ENCODE results near the gene MGA.

MGA gene

GRCh38 chr15:41789236-41789635 is 129.0 kb downstream of the MGA start:
- peak; percentile 76 for DNase-seq

- DNase-seq = peak; percentile 54
Measured at GRCh38 chr15:41789662-41790061, 129.5 kb downstream of the MGA start.

DNA sequence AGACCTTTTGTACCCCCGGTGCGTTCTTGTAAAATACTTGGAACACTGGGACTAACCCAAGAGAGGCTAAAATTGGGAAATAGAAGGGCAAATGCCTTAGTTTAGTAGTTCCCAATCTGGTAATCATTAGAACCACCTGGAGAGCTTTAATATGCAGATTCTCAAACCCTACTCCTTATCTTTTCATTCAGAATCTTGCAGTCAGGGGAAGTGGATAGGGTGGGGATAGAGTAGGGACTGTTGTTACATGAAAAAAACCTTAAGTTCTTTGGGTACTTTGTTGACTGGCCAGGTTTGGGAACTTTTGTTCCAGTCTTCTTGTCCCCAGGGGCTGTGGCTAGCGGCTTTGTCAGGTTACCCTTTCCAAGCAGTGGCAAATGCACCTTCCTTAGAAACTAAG is 130.0 kb downstream of the MGA start:
- peak; percentile 73 for DNase-seq

- peak; percentile 87 for DNase-seq
Measured at GRCh38 chr15:41790756-41791546, 130.7 kb downstream of the MGA start.

DNA sequence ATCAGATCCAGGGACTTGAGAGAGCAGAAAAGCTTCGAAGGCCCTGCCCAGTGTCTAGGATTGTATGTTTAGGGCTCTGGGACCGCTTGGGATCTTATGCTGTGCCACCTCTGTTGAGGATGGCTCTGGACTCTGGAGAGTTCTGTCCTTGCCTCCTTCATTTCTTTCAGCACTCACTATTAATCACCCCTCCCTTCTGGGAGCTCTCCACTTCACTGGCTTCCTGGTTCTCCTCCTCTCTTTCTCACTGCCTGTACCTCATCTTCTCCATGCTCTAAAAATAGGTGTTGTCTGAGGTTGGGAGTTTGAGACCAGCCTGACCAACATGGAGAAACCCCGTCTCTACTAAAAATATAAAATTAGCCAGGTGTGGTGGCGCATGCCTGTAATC is 131.3 kb downstream of the MGA start:
- DNase-seq = no peak

DNA sequence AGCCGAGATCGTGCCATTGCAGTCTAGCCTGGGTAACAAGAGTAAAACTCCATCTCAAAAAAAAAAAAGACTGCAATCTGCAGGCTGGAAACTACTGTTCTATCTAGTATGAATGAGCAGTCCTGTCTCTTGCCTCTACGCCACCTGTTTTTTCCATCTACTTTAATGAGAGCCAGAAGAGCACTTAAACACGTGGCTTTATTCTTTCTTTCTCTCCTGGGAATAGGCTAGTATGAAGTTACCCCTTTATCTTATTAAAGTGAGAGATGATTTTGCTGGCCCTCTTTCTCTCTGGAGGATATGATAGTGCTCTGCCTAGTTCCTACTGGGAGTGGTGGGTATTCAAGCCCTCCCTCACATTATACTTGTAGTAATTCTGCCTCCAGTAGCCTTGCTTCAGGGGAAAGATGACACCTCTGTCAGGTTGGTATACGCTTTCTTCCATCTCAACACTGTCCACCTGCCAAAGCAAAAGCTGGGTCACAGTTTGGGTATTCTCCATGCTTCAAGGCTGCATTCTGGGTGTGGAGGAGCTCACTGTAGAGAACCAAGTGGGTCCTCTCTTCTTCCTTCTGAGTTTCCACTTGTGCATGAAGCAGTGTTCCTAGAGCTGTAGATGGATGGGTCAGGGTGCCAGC is 131.9 kb downstream of the MGA start:
- no peak for DNase-seq

- DNase-seq = no peak
Measured at GRCh38 chr15:41794081-41794480, 133.9 kb downstream of the MGA start.

DNA sequence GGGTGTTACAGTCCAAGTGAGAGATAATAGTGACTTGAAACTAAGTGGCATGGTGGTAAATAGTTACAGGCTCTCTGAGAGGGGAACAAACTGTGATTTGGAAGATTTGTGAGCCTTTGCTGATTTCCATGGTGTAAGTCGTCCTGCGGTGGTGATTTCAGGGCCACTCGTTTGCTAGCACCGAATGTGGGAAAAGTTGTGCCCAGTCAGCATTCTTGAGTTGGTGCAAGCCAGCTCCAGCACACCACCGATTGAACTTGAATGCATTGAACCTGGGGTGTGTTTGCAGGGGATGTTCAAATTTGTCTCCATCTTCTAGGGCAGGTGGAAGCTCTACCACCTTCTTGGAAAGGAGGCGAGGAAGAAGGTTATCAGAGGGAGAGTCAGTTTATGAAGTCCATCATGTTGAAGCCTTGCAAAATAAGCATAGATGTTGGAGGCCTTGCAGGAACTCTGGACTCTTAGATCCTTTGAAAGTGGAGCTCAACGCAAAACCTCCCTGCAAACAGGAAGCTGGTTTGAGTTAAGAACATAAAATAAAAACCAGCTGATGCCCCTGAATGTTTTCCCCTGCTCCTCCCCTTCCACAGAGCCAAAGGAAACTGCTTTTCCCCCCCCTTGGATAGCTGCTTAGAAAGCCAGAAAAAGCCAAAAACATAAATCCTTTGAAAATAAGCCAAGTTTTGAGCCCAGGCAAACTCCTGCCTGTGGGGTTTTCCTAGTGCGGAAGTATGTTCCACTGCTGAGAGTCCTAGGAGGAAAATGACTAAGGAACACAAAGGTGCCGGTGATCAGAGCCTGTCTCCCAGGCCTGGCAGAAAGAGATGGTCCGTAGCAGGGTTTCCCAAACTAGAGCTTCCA is 136.0 kb downstream of the MGA start:
- no peak for DNase-seq

- DNase-seq = no peak
Measured at GRCh38 chr15:41797201-41797944, 137.2 kb downstream of the MGA start.

DNA sequence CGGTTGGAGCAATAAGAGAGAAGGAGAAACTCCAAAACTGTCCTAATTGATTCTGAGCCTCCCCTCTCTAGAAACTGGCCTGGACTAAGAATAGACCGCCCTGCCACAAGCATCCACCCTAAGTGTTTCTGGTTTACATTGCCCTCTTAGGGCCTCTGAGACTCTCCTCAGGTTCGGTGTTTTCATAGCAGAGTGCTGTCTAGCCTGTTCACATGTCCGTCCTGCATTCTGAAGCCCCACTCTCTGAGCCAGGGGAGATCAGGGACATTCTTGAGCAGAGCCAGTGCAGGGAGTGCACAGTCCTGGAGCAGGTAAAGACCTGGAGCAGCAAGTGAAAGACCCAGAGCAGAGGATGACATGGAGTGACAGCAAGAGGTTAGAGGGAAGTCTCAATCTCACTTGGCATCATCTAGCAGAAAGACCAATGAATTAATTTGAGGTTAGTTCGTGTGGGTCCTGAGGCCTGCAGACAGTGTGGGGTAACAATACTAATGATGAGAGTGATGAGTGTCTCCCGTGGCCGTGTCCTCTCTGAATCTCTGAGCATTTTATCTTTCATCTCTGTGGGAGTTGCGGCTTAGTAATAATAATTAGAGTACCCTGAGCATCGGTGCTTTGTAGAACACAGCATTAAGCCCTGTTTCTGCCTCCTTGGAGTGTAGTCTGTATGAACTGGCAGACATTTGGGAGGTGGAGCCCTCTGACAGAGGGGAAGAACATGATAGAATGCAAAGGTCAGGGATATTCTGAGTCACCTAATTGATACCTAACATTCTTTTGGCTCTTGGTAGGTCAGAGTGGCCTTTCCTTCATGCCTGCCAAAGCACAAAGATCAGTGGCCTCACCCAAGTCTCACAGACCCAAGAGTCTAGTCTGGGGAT is 138.6 kb downstream of the MGA start:
- DNase-seq = no peak

- DNase-seq = no peak
Measured at GRCh38 chr15:41799488-41799805, 139.2 kb downstream of the MGA start.

DNA sequence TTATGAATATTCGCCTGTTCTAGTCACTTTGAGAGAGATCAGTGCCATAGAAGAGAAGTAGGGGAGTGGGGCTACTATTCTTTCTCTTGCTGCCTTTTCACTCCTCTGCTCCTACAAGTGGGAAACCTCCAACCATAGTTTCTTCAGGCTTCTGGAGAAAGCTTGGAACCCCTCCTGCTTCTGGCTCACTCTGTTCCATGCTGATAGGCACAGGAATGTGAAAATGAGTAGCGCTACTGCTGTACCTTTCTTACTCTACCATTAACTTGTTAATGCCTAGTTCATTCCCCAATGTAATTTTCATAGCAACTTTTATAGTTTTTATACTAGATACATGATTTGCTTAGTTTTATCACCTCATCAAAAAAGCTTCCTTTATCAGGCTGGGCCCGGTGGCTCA is 141.0 kb downstream of the MGA start:
- DNase-seq = no peak

DNA sequence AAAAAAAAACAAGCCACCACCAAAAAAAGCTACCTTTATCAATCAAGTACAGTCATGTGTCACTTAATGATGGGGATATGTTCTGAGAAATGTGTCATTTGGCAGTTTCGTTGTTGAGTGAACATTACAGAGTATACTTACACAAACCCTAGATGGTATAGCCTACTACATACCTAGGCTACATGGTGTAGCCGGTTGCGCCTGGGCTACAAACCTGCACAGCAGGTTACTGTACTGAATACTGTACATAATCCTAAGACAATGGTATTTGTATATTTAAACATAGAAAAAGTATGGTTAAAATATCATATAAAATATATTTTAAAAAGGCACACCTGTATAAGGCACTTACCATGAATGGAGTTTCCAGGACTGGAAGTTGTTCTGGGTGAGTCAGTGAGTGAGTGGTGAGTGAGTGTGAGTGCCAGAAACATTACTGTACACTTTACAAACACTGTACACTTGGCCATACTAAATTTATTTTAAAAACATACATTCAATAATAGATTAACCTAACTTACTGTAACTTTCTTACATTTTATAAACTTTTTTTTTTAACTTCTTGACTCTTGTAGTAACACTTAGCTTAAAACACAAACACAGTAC is 141.7 kb downstream of the MGA start:
- DNase-seq = no peak

DNA sequence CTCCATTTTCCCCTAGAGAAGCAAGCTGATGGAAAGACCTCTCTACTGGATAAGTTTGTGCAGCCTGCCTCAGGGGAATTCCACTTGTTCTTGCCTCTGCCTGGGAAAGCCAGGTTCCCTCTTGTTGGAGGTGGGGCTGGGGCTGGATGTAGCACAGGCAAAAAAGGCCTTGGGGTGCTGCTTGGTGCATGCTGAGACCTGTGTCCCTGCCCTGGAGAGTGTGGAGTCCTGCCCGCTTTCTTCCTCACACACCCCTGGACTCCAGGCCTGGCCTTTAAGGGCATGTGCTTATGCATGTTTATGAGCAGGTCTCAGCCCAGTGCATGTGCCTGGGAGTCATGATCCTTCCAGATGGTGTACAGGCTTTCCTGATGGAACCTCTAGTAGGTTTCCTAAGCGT is 144.2 kb downstream of the MGA start:
- DNase-seq = no peak

DNA sequence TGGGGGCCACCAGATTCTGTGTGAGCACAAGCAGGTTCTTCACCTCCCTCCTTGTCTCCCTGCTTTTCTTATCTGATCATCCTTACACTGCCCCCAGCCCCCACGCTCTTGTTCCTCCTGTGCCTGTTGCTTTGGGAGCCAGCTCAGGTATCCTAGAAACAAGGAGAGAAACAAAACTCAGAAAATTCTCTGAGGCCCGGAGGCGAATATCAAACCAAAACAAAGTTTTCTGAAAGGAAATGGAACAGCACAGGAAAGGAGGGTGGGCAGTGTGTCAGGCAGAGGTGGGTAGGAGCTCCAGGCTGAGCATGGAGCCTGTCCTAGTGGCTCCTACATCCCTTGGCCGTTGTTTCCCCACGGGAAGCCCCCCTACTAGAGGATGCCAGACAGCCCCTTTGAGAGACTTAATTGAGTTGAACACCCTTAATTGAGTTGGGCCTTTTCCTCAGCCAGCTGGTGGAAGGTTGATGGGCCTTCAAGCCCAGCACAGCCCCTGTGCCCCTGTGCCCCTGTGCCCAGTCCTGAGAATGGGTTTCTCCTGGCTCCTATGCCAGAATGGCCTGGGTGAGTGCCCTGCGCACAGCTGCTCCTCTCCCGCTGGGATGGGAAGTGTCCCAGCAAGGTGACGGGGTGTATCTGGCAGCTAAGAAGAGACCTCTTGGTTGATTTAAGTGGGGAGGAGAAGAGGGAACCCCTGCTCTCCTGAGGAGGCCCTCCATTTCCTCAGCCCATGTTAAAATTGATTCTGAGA is 144.9 kb downstream of the MGA start:
- no peak for DNase-seq

- no peak for DNase-seq
Measured at GRCh38 chr15:41805711-41806110, 145.5 kb downstream of the MGA start.

- DNase-seq = peak; percentile 14
Measured at GRCh38 chr15:41806291-41807181, 146.3 kb downstream of the MGA start.

DNA sequence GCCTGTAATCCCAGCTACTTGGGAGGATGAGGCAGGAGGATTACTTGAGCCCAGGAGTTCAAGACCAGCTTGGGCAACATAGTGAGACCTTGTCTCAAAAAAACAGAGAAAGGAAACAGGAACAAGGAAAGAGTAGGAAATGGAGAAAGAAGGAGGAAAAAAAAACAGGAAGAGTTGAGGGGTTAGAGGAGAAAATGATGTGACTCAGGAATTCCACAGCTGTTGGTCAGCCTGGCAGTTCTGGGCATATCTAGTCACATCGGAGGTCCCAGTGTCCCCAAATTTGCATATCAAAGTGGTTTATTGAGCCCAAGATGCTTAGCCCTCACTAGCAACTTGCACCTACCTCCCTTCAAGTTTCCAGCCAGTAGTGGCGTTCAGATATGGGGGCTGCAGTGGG is 148.9 kb downstream of the MGA start:
- no peak for DNase-seq

DNA sequence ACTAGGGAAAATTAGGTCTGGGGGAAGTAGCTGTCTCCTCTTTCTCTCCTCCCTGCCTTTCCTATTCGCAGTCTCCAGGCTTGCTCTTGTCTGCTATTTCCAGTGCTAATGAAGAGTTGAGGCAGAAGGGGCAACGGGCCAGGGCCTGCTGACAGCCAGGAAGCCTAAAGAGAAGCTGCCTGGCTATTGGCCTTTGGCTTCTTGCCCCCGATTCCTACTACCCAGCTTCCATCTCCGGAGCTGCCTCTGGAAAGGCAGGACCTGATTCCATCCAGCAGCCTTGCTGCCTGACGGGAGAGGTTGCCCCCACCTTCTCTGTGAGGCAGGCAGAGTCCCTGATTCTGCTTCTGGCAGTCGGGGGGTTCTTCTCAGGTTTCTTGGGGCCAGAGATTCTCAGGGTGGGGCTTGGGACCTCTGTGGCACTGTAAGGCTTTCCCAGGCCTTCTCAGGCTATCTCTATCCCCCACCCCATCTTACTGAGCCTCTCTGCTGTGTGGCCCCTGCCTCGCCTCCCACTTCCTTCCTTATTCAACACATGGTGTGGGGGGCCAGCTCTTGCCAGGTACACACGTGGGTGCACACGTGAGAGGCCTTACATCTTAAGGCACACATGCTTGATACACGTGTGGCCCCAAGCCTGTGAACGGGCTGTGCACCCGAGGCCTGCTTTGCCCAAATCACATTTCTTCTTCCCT is 149.5 kb downstream of the MGA start:
- no peak for DNase-seq

Data from OCI-M1 (cell line).